ENCODE measurements around the gene HMGXB3.

HMGXB3 gene

GRCh38 chr5:150000256-150000989 lies at the start of gene HMGXB3, which contains the start of gene TIGD6:
TSS of gene HMGXB3 (plus strand) at chr5:150000739. CDS start at chr5:150004853, 4,114 bp downstream.
TSS of gene TIGD6 (minus strand) at chr5:150000654. CDS start at chr5:149996348, 4,306 bp downstream.
- 0 out of 2 replicates have a peak, but pooled peaks have one; percentile 7 for TF ChIP-seq CTCF (conservative IDR thresholded peaks at IDR 0.05; ENCODE audit: low read length)
- peak within 1 kb of the TSS; percentile 96 for H3K4me3 ChIP-seq (ENCODE audit: low read length)
- peak; percentile 93 for DNase-seq (ENCODE audit: low read depth)

GRCh38 chr5:149951138-149951749 lies 49.3 kb upstream of the HMGXB3 start:
- no peak for DNase-seq (ENCODE audit: low read depth)
- H3K4me3 ChIP-seq (ENCODE audit: low read length): no peak overlapping the region
- 0 out of 2 replicates have a peak, but pooled peaks have one; percentile 13 for TF ChIP-seq CTCF (conservative IDR thresholded peaks at IDR 0.05; ENCODE audit: low read length)

- TF ChIP-seq CTCF (conservative IDR thresholded peaks at IDR 0.05; ENCODE audit: low read length): no peak
- H3K4me3 ChIP-seq (ENCODE audit: low read length): no peak overlapping the region
- DNase-seq (ENCODE audit: low read depth): no peak
Observed at GRCh38 chr5:149953436-149954121, 47.0 kb upstream of the HMGXB3 start.

- no peak overlapping the region for H3K4me3 ChIP-seq (ENCODE audit: low read length)
- DNase-seq (ENCODE audit: low read depth): no peak
- TF ChIP-seq CTCF (conservative IDR thresholded peaks at IDR 0.05; ENCODE audit: low read length): no peak
Observed at GRCh38 chr5:149954798-149955197, 45.7 kb upstream of the HMGXB3 start.

GRCh38 chr5:149956685-149957084 lies 43.9 kb upstream of the HMGXB3 start:
- no peak for DNase-seq (ENCODE audit: low read depth)
- TF ChIP-seq CTCF (conservative IDR thresholded peaks at IDR 0.05; ENCODE audit: low read length): no peak
- H3K4me3 ChIP-seq (ENCODE audit: low read length): no peak overlapping the region

- no peak overlapping the region for H3K4me3 ChIP-seq (ENCODE audit: low read length)
- TF ChIP-seq CTCF (conservative IDR thresholded peaks at IDR 0.05; ENCODE audit: low read length): no peak
- no peak for DNase-seq (ENCODE audit: low read depth)
Observed at GRCh38 chr5:149957855-149958254, 42.7 kb upstream of the HMGXB3 start.
